ENCODE results near the gene SAFB. TPM values are rescaled to one million over a fixed set of nuclear protein-coding genes. Genes with fewer than 3 reads are reported as not detected.

SAFB gene
- total RNA-seq, 6 experiments from 2014 or later: 31.2 to 45.7 (median 32.8) TPM

GRCh38 chr19:5690125-5690954, 67.5 kb downstream of the SAFB start, which contains the start of gene RPL36:
RPL36 (plus strand) TSS chr19:5690295; CDS start chr19:5690508, 213 bp downstream.
- Histone ChIP-seq H3K27me3 (no peaks in the 10 kb centered on the region), H3K27ac (peak within 1 kb of the TSS; percentile 69 to 85 (median 72)), H3K4me1 (peaks cover 0 to 10% (median under 1%) of the 10 kb centered on the region in 4 donors), H3K36me3 (peaks cover 0 to 35% (median 11%) of the 10 kb centered on the region in 4 donors), H3K9me3 (no peaks in the 10 kb centered on the region), H3K4me3 (peak within 1 kb of the TSS; percentile 70 to 89 (median 71))
- TF ChIP-seq CTCF (IDR thresholded peaks at IDR 0.05) (peak; percentile 97 to 99 (median 98)), POLR2A (IDR thresholded peaks at IDR 0.05) (peak; percentile 94)
- intact Hi-C loops (cut with DNase I): no loop called here
- peak; percentile 98 for DNase-seq
- WGBS (ENCODE audit: insufficient coverage, low coverage, low lambda C conversion rate, missing lambda C conversion rate): under 1% methylated on average over 18 of the region's 73 CpGs
- peak; percentile 66 to 75 (median 73) for ATAC-seq

GRCh38 chr19:5690955-5691821, 68.3 kb downstream of the SAFB start:
- no CpG with 5 or more reads among the region's 54 CpGs for WGBS (ENCODE audit: insufficient coverage, low coverage, low lambda C conversion rate, missing lambda C conversion rate)
- Histone ChIP-seq H3K9me3 (no peaks in the 10 kb centered on the region), H3K27ac (peak overlapping the region; percentile 69 to 85 (median 72)), H3K36me3 (peaks cover 0 to 44% (median 16%) of the 10 kb centered on the region in 4 donors), H3K4me3 (peak overlapping the region; percentile 70 to 89 (median 71)), H3K27me3 (no peaks in the 10 kb centered on the region), H3K4me1 (peaks cover 0 to 10% (median under 1%) of the 10 kb centered on the region in 4 donors)
- TF ChIP-seq CTCF (IDR thresholded peaks at IDR 0.05): no peak
- no peak for TF ChIP-seq POLR2A (IDR thresholded peaks at IDR 0.05)
- intact Hi-C loops (cut with DNase I): no loop called here
- DNase-seq: peak in 2 of 3 donors; percentile 56 to 66
- ATAC-seq: peak in 1 of 4 donors; percentile 2

- no peak for ATAC-seq
- H3K36me3 ChIP-seq: peaks cover 0 to 48% (median 18%) of the 10 kb centered on the region in 4 donors
- intact Hi-C loops (cut with DNase I): no loop called here
- DNase-seq: peak in 1 of 3 donors; percentile 52
- no CpG with 5 or more reads among the region's 42 CpGs for WGBS (ENCODE audit: insufficient coverage, low coverage, low lambda C conversion rate, missing lambda C conversion rate)
- H3K4me3 ChIP-seq: peak overlapping the region; percentile 70 to 89 (median 71)
- peak overlapping the region in 1 of 3 donors; percentile 85 for H3K27ac ChIP-seq
- no peak for TF ChIP-seq POLR2A (IDR thresholded peaks at IDR 0.05)
- TF ChIP-seq CTCF (IDR thresholded peaks at IDR 0.05): no peak
- no peaks in the 10 kb centered on the region for H3K9me3 ChIP-seq
- no peaks in the 10 kb centered on the region for H3K27me3 ChIP-seq
- peaks cover 0 to 10% (median under 1%) of the 10 kb centered on the region in 4 donors for H3K4me1 ChIP-seq
Measured at GRCh38 chr19:5691822-5692722, 69.2 kb downstream of the SAFB start.
